GM23338 (cell line): ENCODE results near the gene IGFL4. TPM values are rescaled to one million over a fixed set of nuclear protein-coding genes. Genes with fewer than 3 reads are reported as not detected.

Experiments used
- ATAC-seq: fragments of 200-7000 bp; cut with Tn5 transposase; 3 replicates; pipeline ENCODE4 v1.9.1; 2020
- DNase-seq: peaks from one replicate; pipeline ENCODE4 v3.0.0-alpha.2; 2015; ENCODE audit warnings: low spot score
- H2AFZ ChIP-seq: fragments of 200-600 bp; sonication (generic); 2 replicates; pipeline ENCODE4 v1.8.0; 2016; ENCODE audit warnings: antibody characterized with exemption, mild to moderate bottlenecking, moderate library complexity
- H3F3A ChIP-seq: fragments of 200-600 bp; sonication (generic); replicated peaks from 2 replicates; pipeline ENCODE4 v1.8.0; 2017; ENCODE audit warnings: antibody characterized with exemption, mixed run types, low read depth
- H3K27ac ChIP-seq: fragments of 200-600 bp; sonication (generic); 2 replicates; pipeline ENCODE4 v1.6.1; 2016; ENCODE audit warnings: low read depth
- H3K27me3 ChIP-seq: fragments of 200-600 bp; sonication (generic); 2 replicates; pipeline ENCODE4 v1.8.0; 2016; ENCODE audit warnings: mild to moderate bottlenecking, mixed run types, moderate library complexity; ENCODE audit not compliant: insufficient read depth
- H3K36me3 ChIP-seq: fragments of 200-600 bp; sonication (generic); 2 replicates; pipeline ENCODE4 v1.8.0; 2016; ENCODE audit warnings: mild to moderate bottlenecking; ENCODE audit not compliant: insufficient read depth
- H3K4me1 ChIP-seq: fragments of 200-600 bp; sonication (generic); 2 replicates; pipeline ENCODE4 v1.8.0; 2016; ENCODE audit warnings: mild to moderate bottlenecking, moderate library complexity; ENCODE audit not compliant: insufficient read depth
- H3K4me2 ChIP-seq: fragments of 200-600 bp; sonication (generic); 2 replicates; pipeline ENCODE4 v1.7.1; 2017; ENCODE audit warnings: mixed run types
- H3K4me3 ChIP-seq: fragments of 200-600 bp; sonication (generic); 2 replicates; pipeline ENCODE4 v1.6.1; 2016; ENCODE audit warnings: mixed run types
- H3K79me2 ChIP-seq: fragments of 200-600 bp; sonication (generic); replicated peaks from 2 replicates; pipeline ENCODE4 v1.8.0; 2017; ENCODE audit warnings: mild to moderate bottlenecking; ENCODE audit not compliant: insufficient read depth
- H3K9me2 ChIP-seq: fragments of 200-600 bp; sonication (generic); 2 replicates; pipeline ENCODE4 v1.8.0; 2017; ENCODE audit not compliant: insufficient read depth
- H4K20me1 ChIP-seq: fragments of 200-600 bp; sonication (generic); replicated peaks from 2 replicates; pipeline ENCODE4 v1.8.0; 2017; ENCODE audit warnings: mild to moderate bottlenecking; ENCODE audit not compliant: insufficient read depth
- H3K27ac Mint-ChIP-seq: 2 replicates; pipeline ENCODE4 v1.8.0; 2020; ENCODE audit warnings: inconsistent platforms, mild to moderate bottlenecking, moderate library complexity, mixed read lengths
- H3K27me3 Mint-ChIP-seq: 3 replicates; pipeline ENCODE4 v1.8.0; 2022; ENCODE audit warnings: low read depth, mild to moderate bottlenecking, moderate library complexity, mixed read lengths, inconsistent platforms; ENCODE audit not compliant: insufficient read depth, poor library complexity
- H3K36me3 Mint-ChIP-seq: 3 replicates; pipeline ENCODE4 v1.8.0; 2021; ENCODE audit warnings: low read depth, mild to moderate bottlenecking, inconsistent platforms, moderate library complexity, mixed read lengths
- H3K4me1 Mint-ChIP-seq: 3 replicates; pipeline ENCODE4 v1.8.0; 2020; ENCODE audit warnings: mild to moderate bottlenecking, inconsistent platforms, mixed read lengths
- H3K4me3 Mint-ChIP-seq: 3 replicates; pipeline ENCODE4 v1.8.0; 2021; ENCODE audit warnings: moderate library complexity, mild to moderate bottlenecking, inconsistent platforms, mixed read lengths
- H3K9me3 Mint-ChIP-seq: 3 replicates; pipeline ENCODE4 v1.8.0; 2020; ENCODE audit warnings: moderate library complexity, mild to moderate bottlenecking, inconsistent platforms, mixed read lengths
- CREB1 ChIP-seq: fragments of 250-450 bp; sonication (Bioruptor Pico); IDR thresholded peaks from 2 replicates; pipeline ENCODE4 v1.5.0; 2020; ENCODE audit warnings: low read depth, mild to moderate bottlenecking, moderate library complexity
- EZH2 ChIP-seq: fragments of 200-600 bp; sonication (generic); IDR thresholded peaks from one replicate; pipeline ENCODE4 v1.8.0; 2017; ENCODE audit warnings: antibody characterized with exemption, mild to moderate bottlenecking, low read depth; ENCODE audit not compliant: unreplicated experiment
- EZH2phosphoT487 ChIP-seq: fragments of 200-600 bp; sonication (generic); IDR thresholded peaks from one replicate; pipeline ENCODE4 v1.8.1; 2018; ENCODE audit warnings: antibody characterized with exemption; ENCODE audit not compliant: unreplicated experiment
- JUNB ChIP-seq: IDR thresholded peaks from one replicate; pipeline ENCODE4 v1.6.1; 2016; ENCODE audit warnings: antibody characterized with exemption; ENCODE audit not compliant: unreplicated experiment
- NANOG ChIP-seq: IDR thresholded peaks from 2 replicates; pipeline ENCODE4 v1.6.1; 2016; ENCODE audit warnings: antibody characterized with exemption, borderline replicate concordance
- POLR2AphosphoS5 ChIP-seq: IDR thresholded peaks from 2 replicates; pipeline ENCODE4 v1.6.1; 2016; ENCODE audit warnings: antibody characterized with exemption, low read depth
- STAT1 ChIP-seq: IDR thresholded peaks from one replicate; pipeline ENCODE4 v1.6.1; 2016; ENCODE audit warnings: antibody characterized with exemption; ENCODE audit not compliant: unreplicated experiment
- ZNF114 ChIP-seq: fragments of 250-450 bp; sonication (Bioruptor Pico); IDR thresholded peaks from 2 replicates; pipeline ENCODE4 v1.5.0; 2020; ENCODE audit warnings: mild to moderate bottlenecking, moderate library complexity
- ZNF331 ChIP-seq: fragments of 250-450 bp; sonication (Bioruptor Pico); IDR thresholded peaks from 2 replicates; pipeline ENCODE4 v1.5.0; 2020; ENCODE audit warnings: low read depth, mild to moderate bottlenecking, moderate library complexity
- polyA plus RNA-seq: library from polyadenylated mRNA; unstranded; fragments of >200 nt; fragmentation: Nextera tagmentation; extraction: Ambion mirVana; gene quantifications from 2 replicates; pipeline ENCODE4 v1.2.1, GENCODE V29; 2016
- total RNA-seq: library from RNA; depleted of rRNA; stranded (reverse); fragments of >200 nt; shearing (Covaris generic); gene quantifications from 2 replicates; pipeline ENCODE4 v1.2.3, GENCODE V29; 2014
- TF ChIP-seq, protein P1 (sequence below), 2 experiments: fragments of 200-600 bp in 1 of 2; sonication (generic) in 1 of 2; conservative IDR thresholded peaks; 2 replicates each; pipeline versions ENCODE4 v1.5.1 to v1.6.1; 2016 to 2017; ENCODE audit warnings: antibody characterized with exemption in 2 of 2, low read depth in 2 of 2, mild to moderate bottlenecking in 2 of 2, moderate library complexity in 1 of 2
- TF ChIP-seq, protein P2 (sequence below): IDR thresholded peaks from one replicate; pipeline ENCODE4 v1.6.1; 2018; ENCODE audit warnings: antibody characterized with exemption; ENCODE audit not compliant: unreplicated experiment
- TF ChIP-seq, protein P3 (sequence below): IDR thresholded peaks from 2 replicates; pipeline ENCODE4 v1.6.1; 2016; ENCODE audit warnings: antibody characterized with exemption
- TF ChIP-seq, protein P4 (sequence below): fragments of 250-450 bp; sonication (Bioruptor Pico); IDR thresholded peaks from 2 replicates; pipeline ENCODE4 v1.5.0; 2020; ENCODE audit warnings: mild to moderate bottlenecking, moderate library complexity

Gene IGFL4
- total and polyA plus RNA-seq, 2 experiments from 2014 or later = 0.06 to 0.87 TPM

DNA sequence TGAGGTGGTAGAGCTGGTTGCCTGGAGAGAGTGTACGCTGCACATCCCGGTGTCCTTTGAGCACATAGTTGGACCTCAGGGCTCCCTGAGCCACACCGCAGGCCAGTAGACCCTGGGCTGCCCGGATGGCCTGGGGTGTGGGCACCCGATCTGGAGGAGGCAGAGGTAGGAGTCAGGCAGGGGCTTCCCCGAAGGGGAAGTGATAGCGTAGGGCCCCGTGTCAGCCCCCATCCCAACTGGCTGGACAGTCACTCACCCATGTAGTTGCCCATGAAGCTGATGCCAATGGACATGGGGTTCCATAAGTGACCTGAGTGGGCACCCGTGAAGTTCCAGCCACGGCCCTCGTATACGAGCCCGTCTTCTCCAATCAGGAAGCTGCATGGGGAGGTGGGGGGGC is 21.5 kb downstream of the IGFL4 start:
- Mint-ChIP-seq H3K9me3 (no peaks in the 10 kb centered on the region), H3K27me3 (peaks cover 30% of the 10 kb centered on the region), H3K4me3 (no peak overlapping the region), H3K4me1 (peaks cover 34% of the 10 kb centered on the region), H3K36me3 (peaks cover 6% of the 10 kb centered on the region; the same call in 2 of the 3 replicates), H3K27ac (no peak overlapping the region)
- no peak overlapping the region for H3K4me3 ChIP-seq
- H3K27ac ChIP-seq = no peak overlapping the region
- DNase-seq (no peak), ATAC-seq (no peak)
- no peaks in the 10 kb centered on the region for H3K36me3 ChIP-seq
- H3F3A ChIP-seq = no peaks in the 10 kb centered on the region
- H4K20me1 ChIP-seq = peaks cover 4% of the 10 kb centered on the region; the same call in 1 of the 2 replicates
- H3K4me1 ChIP-seq = peaks cover 18% of the 10 kb centered on the region
- H3K9me2 ChIP-seq = no peaks in the 10 kb centered on the region
- no peaks in the 10 kb centered on the region for H3K79me2 ChIP-seq
- no peak overlapping the region for H2AFZ ChIP-seq
- H3K4me2 ChIP-seq = no peak overlapping the region
- no peak for TF ChIP-seq EZH2
- no peak for TF ChIP-seq JUNB
- no peak for TF ChIP-seq NANOG
- TF ChIP-seq, protein P1, sequence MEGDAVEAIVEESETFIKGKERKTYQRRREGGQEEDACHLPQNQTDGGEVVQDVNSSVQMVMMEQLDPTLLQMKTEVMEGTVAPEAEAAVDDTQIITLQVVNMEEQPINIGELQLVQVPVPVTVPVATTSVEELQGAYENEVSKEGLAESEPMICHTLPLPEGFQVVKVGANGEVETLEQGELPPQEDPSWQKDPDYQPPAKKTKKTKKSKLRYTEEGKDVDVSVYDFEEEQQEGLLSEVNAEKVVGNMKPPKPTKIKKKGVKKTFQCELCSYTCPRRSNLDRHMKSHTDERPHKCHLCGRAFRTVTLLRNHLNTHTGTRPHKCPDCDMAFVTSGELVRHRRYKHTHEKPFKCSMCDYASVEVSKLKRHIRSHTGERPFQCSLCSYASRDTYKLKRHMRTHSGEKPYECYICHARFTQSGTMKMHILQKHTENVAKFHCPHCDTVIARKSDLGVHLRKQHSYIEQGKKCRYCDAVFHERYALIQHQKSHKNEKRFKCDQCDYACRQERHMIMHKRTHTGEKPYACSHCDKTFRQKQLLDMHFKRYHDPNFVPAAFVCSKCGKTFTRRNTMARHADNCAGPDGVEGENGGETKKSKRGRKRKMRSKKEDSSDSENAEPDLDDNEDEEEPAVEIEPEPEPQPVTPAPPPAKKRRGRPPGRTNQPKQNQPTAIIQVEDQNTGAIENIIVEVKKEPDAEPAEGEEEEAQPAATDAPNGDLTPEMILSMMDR (conservative IDR thresholded peaks at IDR 0.05; ENCODE audit: low read depth in 2 of 2) = no peak
- no peak for TF ChIP-seq ZNF114 (CRISPR knock-in tag)
- TF ChIP-seq, protein P2, sequence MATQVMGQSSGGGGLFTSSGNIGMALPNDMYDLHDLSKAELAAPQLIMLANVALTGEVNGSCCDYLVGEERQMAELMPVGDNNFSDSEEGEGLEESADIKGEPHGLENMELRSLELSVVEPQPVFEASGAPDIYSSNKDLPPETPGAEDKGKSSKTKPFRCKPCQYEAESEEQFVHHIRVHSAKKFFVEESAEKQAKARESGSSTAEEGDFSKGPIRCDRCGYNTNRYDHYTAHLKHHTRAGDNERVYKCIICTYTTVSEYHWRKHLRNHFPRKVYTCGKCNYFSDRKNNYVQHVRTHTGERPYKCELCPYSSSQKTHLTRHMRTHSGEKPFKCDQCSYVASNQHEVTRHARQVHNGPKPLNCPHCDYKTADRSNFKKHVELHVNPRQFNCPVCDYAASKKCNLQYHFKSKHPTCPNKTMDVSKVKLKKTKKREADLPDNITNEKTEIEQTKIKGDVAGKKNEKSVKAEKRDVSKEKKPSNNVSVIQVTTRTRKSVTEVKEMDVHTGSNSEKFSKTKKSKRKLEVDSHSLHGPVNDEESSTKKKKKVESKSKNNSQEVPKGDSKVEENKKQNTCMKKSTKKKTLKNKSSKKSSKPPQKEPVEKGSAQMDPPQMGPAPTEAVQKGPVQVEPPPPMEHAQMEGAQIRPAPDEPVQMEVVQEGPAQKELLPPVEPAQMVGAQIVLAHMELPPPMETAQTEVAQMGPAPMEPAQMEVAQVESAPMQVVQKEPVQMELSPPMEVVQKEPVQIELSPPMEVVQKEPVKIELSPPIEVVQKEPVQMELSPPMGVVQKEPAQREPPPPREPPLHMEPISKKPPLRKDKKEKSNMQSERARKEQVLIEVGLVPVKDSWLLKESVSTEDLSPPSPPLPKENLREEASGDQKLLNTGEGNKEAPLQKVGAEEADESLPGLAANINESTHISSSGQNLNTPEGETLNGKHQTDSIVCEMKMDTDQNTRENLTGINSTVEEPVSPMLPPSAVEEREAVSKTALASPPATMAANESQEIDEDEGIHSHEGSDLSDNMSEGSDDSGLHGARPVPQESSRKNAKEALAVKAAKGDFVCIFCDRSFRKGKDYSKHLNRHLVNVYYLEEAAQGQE = no peak
- no peak for TF ChIP-seq POLR2AphosphoS5
- no peak for TF ChIP-seq CREB1
- TF ChIP-seq, protein P3, sequence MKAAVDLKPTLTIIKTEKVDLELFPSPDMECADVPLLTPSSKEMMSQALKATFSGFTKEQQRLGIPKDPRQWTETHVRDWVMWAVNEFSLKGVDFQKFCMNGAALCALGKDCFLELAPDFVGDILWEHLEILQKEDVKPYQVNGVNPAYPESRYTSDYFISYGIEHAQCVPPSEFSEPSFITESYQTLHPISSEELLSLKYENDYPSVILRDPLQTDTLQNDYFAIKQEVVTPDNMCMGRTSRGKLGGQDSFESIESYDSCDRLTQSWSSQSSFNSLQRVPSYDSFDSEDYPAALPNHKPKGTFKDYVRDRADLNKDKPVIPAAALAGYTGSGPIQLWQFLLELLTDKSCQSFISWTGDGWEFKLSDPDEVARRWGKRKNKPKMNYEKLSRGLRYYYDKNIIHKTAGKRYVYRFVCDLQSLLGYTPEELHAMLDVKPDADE = no peak
- no peak for TF ChIP-seq STAT1
- TF ChIP-seq, protein P4, sequence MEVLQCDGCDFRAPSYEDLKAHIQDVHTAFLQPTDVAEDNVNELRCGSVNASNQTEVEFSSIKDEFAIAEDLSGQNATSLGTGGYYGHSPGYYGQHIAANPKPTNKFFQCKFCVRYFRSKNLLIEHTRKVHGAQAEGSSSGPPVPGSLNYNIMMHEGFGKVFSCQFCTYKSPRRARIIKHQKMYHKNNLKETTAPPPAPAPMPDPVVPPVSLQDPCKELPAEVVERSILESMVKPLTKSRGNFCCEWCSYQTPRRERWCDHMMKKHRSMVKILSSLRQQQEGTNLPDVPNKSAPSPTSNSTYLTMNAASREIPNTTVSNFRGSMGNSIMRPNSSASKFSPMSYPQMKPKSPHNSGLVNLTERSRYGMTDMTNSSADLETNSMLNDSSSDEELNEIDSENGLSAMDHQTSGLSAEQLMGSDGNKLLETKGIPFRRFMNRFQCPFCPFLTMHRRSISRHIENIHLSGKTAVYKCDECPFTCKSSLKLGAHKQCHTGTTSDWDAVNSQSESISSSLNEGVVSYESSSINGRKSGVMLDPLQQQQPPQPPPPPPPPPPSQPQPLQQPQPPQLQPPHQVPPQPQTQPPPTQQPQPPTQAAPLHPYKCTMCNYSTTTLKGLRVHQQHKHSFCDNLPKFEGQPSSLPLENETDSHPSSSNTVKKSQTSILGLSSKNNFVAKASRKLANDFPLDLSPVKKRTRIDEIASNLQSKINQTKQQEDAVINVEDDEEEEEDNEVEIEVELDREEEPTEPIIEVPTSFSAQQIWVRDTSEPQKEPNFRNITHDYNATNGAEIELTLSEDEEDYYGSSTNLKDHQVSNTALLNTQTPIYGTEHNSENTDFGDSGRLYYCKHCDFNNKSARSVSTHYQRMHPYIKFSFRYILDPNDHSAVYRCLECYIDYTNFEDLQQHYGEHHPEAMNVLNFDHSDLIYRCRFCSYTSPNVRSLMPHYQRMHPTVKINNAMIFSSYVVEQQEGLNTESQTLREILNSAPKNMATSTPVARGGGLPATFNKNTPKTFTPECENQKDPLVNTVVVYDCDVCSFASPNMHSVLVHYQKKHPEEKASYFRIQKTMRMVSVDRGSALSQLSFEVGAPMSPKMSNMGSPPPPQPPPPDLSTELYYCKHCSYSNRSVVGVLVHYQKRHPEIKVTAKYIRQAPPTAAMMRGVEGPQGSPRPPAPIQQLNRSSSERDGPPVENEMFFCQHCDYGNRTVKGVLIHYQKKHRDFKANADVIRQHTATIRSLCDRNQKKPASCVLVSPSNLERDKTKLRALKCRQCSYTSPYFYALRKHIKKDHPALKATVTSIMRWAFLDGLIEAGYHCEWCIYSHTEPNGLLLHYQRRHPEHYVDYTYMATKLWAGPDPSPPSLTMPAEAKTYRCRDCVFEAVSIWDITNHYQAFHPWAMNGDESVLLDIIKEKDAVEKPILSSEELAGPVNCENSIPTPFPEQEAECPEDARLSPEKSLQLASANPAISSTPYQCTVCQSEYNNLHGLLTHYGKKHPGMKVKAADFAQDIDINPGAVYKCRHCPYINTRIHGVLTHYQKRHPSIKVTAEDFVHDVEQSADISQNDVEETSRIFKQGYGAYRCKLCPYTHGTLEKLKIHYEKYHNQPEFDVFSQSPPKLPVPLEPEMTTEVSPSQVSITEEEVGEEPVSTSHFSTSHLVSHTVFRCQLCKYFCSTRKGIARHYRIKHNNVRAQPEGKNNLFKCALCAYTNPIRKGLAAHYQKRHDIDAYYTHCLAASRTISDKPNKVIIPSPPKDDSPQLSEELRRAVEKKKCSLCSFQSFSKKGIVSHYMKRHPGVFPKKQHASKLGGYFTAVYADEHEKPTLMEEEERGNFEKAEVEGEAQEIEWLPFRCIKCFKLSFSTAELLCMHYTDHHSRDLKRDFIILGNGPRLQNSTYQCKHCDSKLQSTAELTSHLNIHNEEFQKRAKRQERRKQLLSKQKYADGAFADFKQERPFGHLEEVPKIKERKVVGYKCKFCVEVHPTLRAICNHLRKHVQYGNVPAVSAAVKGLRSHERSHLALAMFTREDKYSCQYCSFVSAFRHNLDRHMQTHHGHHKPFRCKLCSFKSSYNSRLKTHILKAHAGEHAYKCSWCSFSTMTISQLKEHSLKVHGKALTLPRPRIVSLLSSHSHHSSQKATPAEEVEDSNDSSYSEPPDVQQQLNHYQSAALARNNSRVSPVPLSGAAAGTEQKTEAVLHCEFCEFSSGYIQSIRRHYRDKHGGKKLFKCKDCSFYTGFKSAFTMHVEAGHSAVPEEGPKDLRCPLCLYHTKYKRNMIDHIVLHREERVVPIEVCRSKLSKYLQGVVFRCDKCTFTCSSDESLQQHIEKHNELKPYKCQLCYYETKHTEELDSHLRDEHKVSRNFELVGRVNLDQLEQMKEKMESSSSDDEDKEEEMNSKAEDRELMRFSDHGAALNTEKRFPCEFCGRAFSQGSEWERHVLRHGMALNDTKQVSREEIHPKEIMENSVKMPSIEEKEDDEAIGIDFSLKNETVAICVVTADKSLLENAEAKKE (CRISPR knock-in tag) = no peak
- no peak for TF ChIP-seq ZNF331
- no peak for TF ChIP-seq EZH2phosphoT487
- H3K27me3 ChIP-seq = peaks cover 18% of the 10 kb centered on the region
